A549 (cell line): ENCODE results near the gene CAMP.

Source experiments
- CBX8 ChIP-seq: fragments of 200-600 bp; sonication (generic); IDR thresholded peaks from 2 replicates; pipeline ENCODE4 v1.6.1; 2016
- CTCF ChIP-seq: fragments of >200 bp; sonication (Bioruptor Twin); formaldehyde crosslinking; IDR thresholded peaks from 3 replicates; pipeline ENCODE4 v1.5.1; 2016
- ELK1 ChIP-seq: fragments of 150-350 bp; IDR thresholded peaks from 2 replicates; pipeline ENCODE4 v1.6.1; 2014; ENCODE audit warnings: low read depth, mild to moderate bottlenecking, low read length
- EP300 ChIP-seq, 2 experiments: fragments of >200 bp; sonication (Bioruptor Twin); formaldehyde crosslinking; IDR thresholded peaks; 2 replicates in 1 of 2; 3 replicates in 1 of 2; pipeline ENCODE4 v1.6.1; 2016 to 2017
- HOXA7 ChIP-seq: fragments of 250-450 bp; sonication (Bioruptor Pico); IDR thresholded peaks from 2 replicates; pipeline ENCODE4 v1.5.0; 2020; ENCODE audit warnings: mild to moderate bottlenecking, moderate library complexity
- KDM5A ChIP-seq: fragments of 200-600 bp; sonication (generic); IDR thresholded peaks from 2 replicates; pipeline ENCODE4 v1.6.1; 2016; ENCODE audit warnings: antibody characterized with exemption, mild to moderate bottlenecking
- MAX ChIP-seq: IDR thresholded peaks from 2 replicates; pipeline ENCODE4 v1.6.1; 2012
- POLR2A ChIP-seq: IDR thresholded peaks from 2 replicates; pipeline ENCODE4 v1.6.1; 2012; ENCODE audit warnings: mild to moderate bottlenecking, low read length

GRCh38 chr3:48238531-48239085 lies 15.3 kb downstream of the CAMP start:
- TF ChIP-seq CTCF, result no peak
- TF ChIP-seq POLR2A, result no peak
- TF ChIP-seq ELK1, result no peak
- TF ChIP-seq HOXA7 (CRISPR knock-in tag), result no peak
- TF ChIP-seq EP300 (IDR thresholded peaks at IDR 0.05), result no peak
- no peak for TF ChIP-seq CBX8
- TF ChIP-seq KDM5A, result no peak
- TF ChIP-seq MAX, result no peak
